ENCODE data around the gene GSTO1.

GSTO1 gene

DNA sequence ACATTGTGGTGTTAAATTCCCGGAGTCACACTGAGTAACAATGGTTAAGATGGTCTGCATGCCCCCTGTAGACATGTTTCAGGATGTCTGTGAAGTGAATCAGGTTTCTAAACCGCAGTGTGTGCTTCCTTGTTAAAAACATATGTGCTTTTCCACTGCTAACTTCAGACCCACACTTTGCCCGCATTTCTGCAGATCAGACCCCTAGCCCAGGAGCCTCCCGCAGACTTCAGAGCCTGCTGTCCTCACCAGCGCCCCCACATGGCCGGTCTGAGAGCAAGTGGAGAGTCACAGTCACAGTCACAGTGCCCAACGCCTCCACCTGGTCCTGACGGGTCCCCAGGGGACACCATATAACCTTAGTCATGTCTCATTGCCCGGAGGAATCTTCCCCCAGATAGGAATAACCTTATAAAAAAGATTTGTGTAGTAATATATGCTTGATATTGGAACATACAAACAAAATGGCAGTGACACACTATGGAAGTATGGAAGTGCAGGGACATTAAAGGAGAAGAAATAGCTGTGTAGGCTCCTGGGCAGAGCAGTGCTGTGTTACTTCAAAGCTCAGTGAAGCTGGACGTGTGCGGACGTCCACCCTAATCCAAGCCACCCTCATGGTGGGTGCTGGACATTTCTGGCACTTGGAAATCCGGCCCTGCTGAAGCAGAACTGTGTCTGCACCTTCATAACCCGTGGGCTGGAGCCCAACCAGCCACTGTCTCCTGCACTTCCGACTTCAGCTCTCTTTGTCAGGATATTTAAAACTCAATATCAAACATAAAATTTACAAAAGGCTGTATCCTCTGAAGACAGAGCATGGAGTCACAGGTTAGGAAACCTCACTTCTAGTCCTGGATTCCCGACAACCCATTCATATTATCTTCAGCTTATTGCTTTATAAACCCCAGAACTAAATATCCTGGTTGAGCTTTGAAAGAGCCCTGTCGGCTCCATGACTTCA lies 43.3 kb downstream of the GSTO1 start:
- Histone ChIP-seq H3K23ac (ENCODE audit: low read length) (no peak overlapping the region), H3K9me3 (ENCODE audit: insufficient read depth, low read depth, low read length) (no peaks in the 10 kb centered on the region), H4K12ac (ENCODE audit: low read depth, low read length) (no peak overlapping the region), H3K14ac (ENCODE audit: low read length) (no peak overlapping the region), H3K4me1 (ENCODE audit: control insufficient read depth in 1 of 2, insufficient read depth in 2 of 2, low read length in 2 of 2) (peaks cover 1 to 5% of the 10 kb centered on the region in 2 experiments), H2AK5ac (ENCODE audit: low read length) (no peak overlapping the region), H2BK12ac (ENCODE audit: low read length) (peak overlapping the region; percentile 36), H3K18ac (ENCODE audit: low read length) (no peak overlapping the region), H4K91ac (ENCODE audit: low read depth, low read length) (no peak overlapping the region), H3K27ac (ENCODE audit: low read depth, low read length) (no peak overlapping the region), H4K8ac (ENCODE audit: low read depth, low read length) (no peak overlapping the region), H2BK120ac (ENCODE audit: insufficient read depth, low read length, poor library complexity) (peak overlapping the region; percentile 26), H3K79me2 (ENCODE audit: control insufficient read depth, insufficient read depth, low read length, poor library complexity) (no peaks in the 10 kb centered on the region), H3K4me3 (ENCODE audit: low read depth, low read length) (no peak overlapping the region), H3K79me1 (ENCODE audit: low read length) (no peaks in the 10 kb centered on the region), H3K27me3 (ENCODE audit: insufficient read depth, low read length) (no peaks in the 10 kb centered on the region), H2AFZ (ENCODE audit: insufficient read depth, low read length, poor library complexity) (no peak overlapping the region), H3K4me2 (ENCODE audit: low read length) (no peak overlapping the region), H3K9ac (ENCODE audit: low read length) (no peak overlapping the region), H2BK5ac (ENCODE audit: low read depth, low read length, poor library complexity) (no peak overlapping the region), H3K36me3 (ENCODE audit: control insufficient read depth in 1 of 2, insufficient read depth in 2 of 2, low read length in 2 of 2) (no peaks in the 10 kb centered on the region), H3K4ac (ENCODE audit: low read depth, low read length) (no peak overlapping the region)
- WGBS (ENCODE audit: extremely low coverage, insufficient coverage, insufficient read length): no CpG with 5 or more reads among the region's 17 CpGs
- DNase-seq: peak; percentile 74 to 77

DNA sequence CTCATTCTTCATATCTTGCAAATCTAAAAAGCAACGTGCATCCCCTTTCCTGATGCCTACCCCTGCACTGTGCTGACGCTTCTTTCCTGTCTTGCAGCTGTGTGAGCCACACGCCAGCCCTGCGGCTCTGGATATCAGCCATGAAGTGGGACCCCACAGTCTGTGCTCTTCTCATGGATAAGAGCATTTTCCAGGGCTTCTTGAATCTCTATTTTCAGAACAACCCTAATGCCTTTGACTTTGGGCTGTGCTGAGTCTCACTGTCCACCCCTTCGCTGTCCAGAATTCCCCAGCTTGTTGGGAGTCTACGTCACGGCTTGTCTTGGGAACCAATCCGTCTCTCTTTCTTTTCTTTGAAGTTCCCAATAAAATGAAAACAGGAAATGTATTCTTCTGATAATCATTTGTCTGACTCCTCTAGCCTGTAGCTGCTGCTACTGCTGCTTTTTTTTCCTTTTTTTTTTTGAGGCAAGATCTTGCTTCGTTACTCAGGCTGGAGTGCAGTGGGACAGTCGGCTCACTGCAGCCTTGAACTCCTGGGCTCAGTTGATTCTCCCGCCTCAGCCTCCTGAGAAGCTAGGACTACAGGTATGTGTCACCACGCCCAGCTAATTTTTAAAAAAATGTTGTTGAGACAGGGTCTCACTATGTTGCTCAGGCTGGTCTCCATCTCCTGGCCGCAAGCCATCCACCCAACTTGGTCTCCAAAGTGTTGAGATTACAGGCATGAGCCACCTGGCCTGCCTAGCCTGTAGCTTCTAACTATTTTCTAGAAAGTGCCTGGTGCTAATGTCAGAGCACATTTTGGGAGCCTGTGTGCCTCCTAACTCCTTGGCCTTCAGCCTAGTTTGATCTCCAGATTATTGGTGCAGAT lies 44.6 kb downstream of the GSTO1 start:
- H4K12ac ChIP-seq (ENCODE audit: low read depth, low read length): no peak overlapping the region
- no peak overlapping the region for H3K4me3 ChIP-seq (ENCODE audit: low read depth, low read length)
- H3K14ac ChIP-seq (ENCODE audit: low read length): no peak overlapping the region
- no peak overlapping the region for H2AFZ ChIP-seq (ENCODE audit: insufficient read depth, low read length, poor library complexity)
- no peak overlapping the region for H3K27ac ChIP-seq (ENCODE audit: low read depth, low read length)
- H3K79me2 ChIP-seq (ENCODE audit: control insufficient read depth, insufficient read depth, low read length, poor library complexity): no peaks in the 10 kb centered on the region
- H3K9me3 ChIP-seq (ENCODE audit: insufficient read depth, low read depth, low read length): no peaks in the 10 kb centered on the region
- H3K4ac ChIP-seq (ENCODE audit: low read depth, low read length): no peak overlapping the region
- no peak overlapping the region for H2BK12ac ChIP-seq (ENCODE audit: low read length)
- no peak overlapping the region for H3K18ac ChIP-seq (ENCODE audit: low read length)
- H3K27me3 ChIP-seq (ENCODE audit: insufficient read depth, low read length): no peaks in the 10 kb centered on the region
- no peak overlapping the region for H2AK5ac ChIP-seq (ENCODE audit: low read length)
- no peak overlapping the region for H4K91ac ChIP-seq (ENCODE audit: low read depth, low read length)
- H3K36me3 ChIP-seq (ENCODE audit: control insufficient read depth in 1 of 2, insufficient read depth in 2 of 2, low read length in 2 of 2): no peaks in the 10 kb centered on the region
- H3K4me2 ChIP-seq (ENCODE audit: low read length): no peak overlapping the region
- H2BK120ac ChIP-seq (ENCODE audit: insufficient read depth, low read length, poor library complexity): no peak overlapping the region
- no peak overlapping the region for H3K23ac ChIP-seq (ENCODE audit: low read length)
- H3K79me1 ChIP-seq (ENCODE audit: low read length): no peaks in the 10 kb centered on the region
- whole genome bisulfite sequencing (ENCODE audit: extremely low coverage, insufficient coverage, insufficient read length): no CpG with 5 or more reads among the region's 13 CpGs
- H4K8ac ChIP-seq (ENCODE audit: low read depth, low read length): no peak overlapping the region
- no peak overlapping the region for H3K9ac ChIP-seq (ENCODE audit: low read length)
- DNase-seq: peak; percentile 58 to 86
- no peak overlapping the region for H2BK5ac ChIP-seq (ENCODE audit: low read depth, low read length, poor library complexity)
- H3K4me1 ChIP-seq (ENCODE audit: control insufficient read depth in 1 of 2, insufficient read depth in 2 of 2, low read length in 2 of 2): peaks cover 1 to 5% of the 10 kb centered on the region in 2 experiments

DNA sequence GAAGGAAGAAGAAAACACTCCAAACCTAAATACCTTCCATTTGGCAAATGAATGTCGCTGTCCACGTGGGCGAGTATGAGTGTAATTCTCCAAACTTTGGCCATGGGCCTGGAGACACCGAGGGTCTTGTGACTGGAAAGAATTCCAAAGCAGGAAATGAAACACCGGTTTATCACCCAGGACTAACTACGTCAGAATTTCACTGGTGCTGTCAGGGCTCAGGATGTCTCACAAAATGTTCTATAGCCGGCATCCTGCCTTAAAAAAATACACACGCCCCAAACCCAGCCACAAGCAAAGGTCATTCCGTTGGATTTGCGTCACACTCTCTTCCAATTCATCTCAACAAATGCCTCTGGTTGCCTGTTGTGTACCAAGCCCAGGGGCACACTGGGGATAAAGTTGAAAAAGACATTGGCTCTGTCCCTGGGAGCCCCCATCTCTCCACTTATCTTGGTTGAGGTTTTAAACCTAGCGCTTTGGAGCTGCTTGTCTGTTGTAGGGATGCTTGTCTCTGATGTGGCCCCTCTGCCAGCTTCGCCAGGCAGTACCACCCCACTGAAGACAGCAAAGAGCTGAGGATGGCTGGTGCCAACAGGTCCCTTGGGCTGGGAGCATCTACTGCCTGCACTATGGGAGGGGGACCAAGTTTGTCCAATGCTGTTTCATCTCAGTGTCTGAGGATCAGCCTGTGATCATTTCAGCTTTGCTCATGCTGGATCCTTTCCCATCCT lies 45.5 kb downstream of the GSTO1 start:
- H3K4ac ChIP-seq (ENCODE audit: low read depth, low read length): no peak overlapping the region
- H3K4me3 ChIP-seq (ENCODE audit: low read depth, low read length): no peak overlapping the region
- no peaks in the 10 kb centered on the region for H3K36me3 ChIP-seq (ENCODE audit: control insufficient read depth in 1 of 2, insufficient read depth in 2 of 2, low read length in 2 of 2)
- H3K9ac ChIP-seq (ENCODE audit: low read length): no peak overlapping the region
- H4K91ac ChIP-seq (ENCODE audit: low read depth, low read length): no peak overlapping the region
- WGBS (ENCODE audit: extremely low coverage, insufficient coverage, insufficient read length): no CpG with 5 or more reads among the region's 12 CpGs
- H3K23ac ChIP-seq (ENCODE audit: low read length): no peak overlapping the region
- no peak overlapping the region for H2BK120ac ChIP-seq (ENCODE audit: insufficient read depth, low read length, poor library complexity)
- no peak overlapping the region for H3K4me2 ChIP-seq (ENCODE audit: low read length)
- H4K12ac ChIP-seq (ENCODE audit: low read depth, low read length): no peak overlapping the region
- H2AK5ac ChIP-seq (ENCODE audit: low read length): no peak overlapping the region
- no peak overlapping the region for H2BK12ac ChIP-seq (ENCODE audit: low read length)
- DNase-seq: peak; percentile 40 to 75
- no peak overlapping the region for H2BK5ac ChIP-seq (ENCODE audit: low read depth, low read length, poor library complexity)
- no peaks in the 10 kb centered on the region for H3K79me2 ChIP-seq (ENCODE audit: control insufficient read depth, insufficient read depth, low read length, poor library complexity)
- H3K18ac ChIP-seq (ENCODE audit: low read length): no peak overlapping the region
- no peaks in the 10 kb centered on the region for H3K9me3 ChIP-seq (ENCODE audit: insufficient read depth, low read depth, low read length)
- H3K14ac ChIP-seq (ENCODE audit: low read length): no peak overlapping the region
- no peak overlapping the region for H3K27ac ChIP-seq (ENCODE audit: low read depth, low read length)
- H3K4me1 ChIP-seq (ENCODE audit: control insufficient read depth in 1 of 2, insufficient read depth in 2 of 2, low read length in 2 of 2): peaks cover 8 to 9% of the 10 kb centered on the region in 2 experiments
- H3K27me3 ChIP-seq (ENCODE audit: insufficient read depth, low read length): no peaks in the 10 kb centered on the region
- no peak overlapping the region for H4K8ac ChIP-seq (ENCODE audit: low read depth, low read length)
- no peaks in the 10 kb centered on the region for H3K79me1 ChIP-seq (ENCODE audit: low read length)
- no peak overlapping the region for H2AFZ ChIP-seq (ENCODE audit: insufficient read depth, low read length, poor library complexity)

DNA sequence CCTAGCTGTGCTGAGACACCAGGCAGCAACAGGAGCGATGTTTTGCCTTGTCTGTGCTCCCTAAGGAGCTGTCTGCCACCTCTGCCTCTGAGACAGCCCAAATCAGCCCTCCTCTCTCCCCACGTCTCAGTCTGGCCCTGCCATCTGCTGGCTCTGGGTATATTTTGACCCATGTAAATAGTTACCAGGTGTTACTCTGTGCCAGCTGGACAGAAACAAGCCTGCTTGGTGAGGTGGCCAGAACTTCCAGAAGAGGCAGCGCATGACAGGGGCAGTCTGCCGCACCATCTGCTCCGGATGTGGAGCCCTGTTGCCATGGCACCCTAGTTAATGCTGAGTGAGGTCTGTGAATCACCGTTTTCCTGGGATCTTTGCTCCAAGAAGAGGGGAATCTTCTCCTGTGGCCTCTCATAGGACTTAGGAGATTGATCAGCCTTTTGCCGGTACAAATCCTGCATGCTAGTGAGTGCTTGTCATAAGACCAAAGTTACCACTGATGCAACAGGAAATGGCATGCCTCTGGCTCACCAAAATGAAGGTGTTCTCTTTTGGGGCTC lies 46.1 kb downstream of the GSTO1 start:
- no peak overlapping the region for H3K4me3 ChIP-seq (ENCODE audit: low read depth, low read length)
- no peak overlapping the region for H3K27ac ChIP-seq (ENCODE audit: low read depth, low read length)
- H4K8ac ChIP-seq (ENCODE audit: low read depth, low read length): no peak overlapping the region
- H3K4me2 ChIP-seq (ENCODE audit: low read length): no peak overlapping the region
- no CpG with 5 or more reads among the region's 7 CpGs for WGBS (ENCODE audit: extremely low coverage, insufficient coverage, insufficient read length)
- no peaks in the 10 kb centered on the region for H3K36me3 ChIP-seq (ENCODE audit: control insufficient read depth in 1 of 2, insufficient read depth in 2 of 2, low read length in 2 of 2)
- no peak overlapping the region for H2AK5ac ChIP-seq (ENCODE audit: low read length)
- no peak overlapping the region for H2BK12ac ChIP-seq (ENCODE audit: low read length)
- no peak overlapping the region for H3K18ac ChIP-seq (ENCODE audit: low read length)
- no peak overlapping the region for H3K9ac ChIP-seq (ENCODE audit: low read length)
- H3K9me3 ChIP-seq (ENCODE audit: insufficient read depth, low read depth, low read length): no peaks in the 10 kb centered on the region
- no peak overlapping the region for H2AFZ ChIP-seq (ENCODE audit: insufficient read depth, low read length, poor library complexity)
- peaks cover 3% of the 10 kb centered on the region for H3K79me1 ChIP-seq (ENCODE audit: low read length)
- peak; percentile 73 to 84 for DNase-seq
- no peak overlapping the region for H3K4ac ChIP-seq (ENCODE audit: low read depth, low read length)
- H4K91ac ChIP-seq (ENCODE audit: low read depth, low read length): no peak overlapping the region
- no peaks in the 10 kb centered on the region for H3K27me3 ChIP-seq (ENCODE audit: insufficient read depth, low read length)
- no peak overlapping the region for H3K23ac ChIP-seq (ENCODE audit: low read length)
- no peaks in the 10 kb centered on the region for H3K79me2 ChIP-seq (ENCODE audit: control insufficient read depth, insufficient read depth, low read length, poor library complexity)
- peaks cover 13 to 14% of the 10 kb centered on the region in 2 experiments for H3K4me1 ChIP-seq (ENCODE audit: control insufficient read depth in 1 of 2, insufficient read depth in 2 of 2, low read length in 2 of 2)
- H4K12ac ChIP-seq (ENCODE audit: low read depth, low read length): no peak overlapping the region
- no peak overlapping the region for H2BK5ac ChIP-seq (ENCODE audit: low read depth, low read length, poor library complexity)
- no peak overlapping the region for H2BK120ac ChIP-seq (ENCODE audit: insufficient read depth, low read length, poor library complexity)
- H3K14ac ChIP-seq (ENCODE audit: low read length): no peak overlapping the region
